BLaER1 (cell line): ENCODE data around the gene GOLGA6L6.
"Not testable (repeated sequence)": the region's sequence is repeated elsewhere in the genome, so short reads cannot be mapped to it uniquely, and the experiment has no call there.

Experiments
- H3K27ac ChIP-seq: shearing (Covaris generic); formaldehyde crosslinking; 2 replicates; pipeline ENCODE4 v1.8.1; 2022
- H3K27me3 ChIP-seq: shearing (Covaris generic); formaldehyde crosslinking; 2 replicates; pipeline ENCODE4 v1.8.1; 2022
- H3K36me3 ChIP-seq: shearing (Covaris generic); formaldehyde crosslinking; 2 replicates; pipeline ENCODE4 v1.8.1; 2022
- H3K4me1 ChIP-seq: shearing (Covaris generic); formaldehyde crosslinking; 2 replicates; pipeline ENCODE4 v1.8.1; 2022
- H3K4me2 ChIP-seq: shearing (Covaris generic); formaldehyde crosslinking; 2 replicates; pipeline ENCODE4 v1.8.1; 2022
- H3K4me3 ChIP-seq: shearing (Covaris generic); formaldehyde crosslinking; 2 replicates; pipeline ENCODE4 v1.8.1; 2022
- H3K9ac ChIP-seq: shearing (Covaris generic); formaldehyde crosslinking; 2 replicates; pipeline ENCODE4 v1.8.1; 2022
- H3K9me3 ChIP-seq: shearing (Covaris generic); formaldehyde crosslinking; 2 replicates; pipeline ENCODE4 v1.8.1; 2022
- H4K20me1 ChIP-seq: shearing (Covaris generic); formaldehyde crosslinking; 2 replicates; pipeline ENCODE4 v1.8.1; 2022

Gene GOLGA6L6

GRCh38 chr15:20489320-20489719 is 52.3 kb downstream of the GOLGA6L6 start:
- H3K4me2 ChIP-seq, H3K27me3 ChIP-seq: not testable (repeated sequence)

More at GRCh38 chr15:20489320-20489719, 52.3 kb downstream of the GOLGA6L6 start:
- not testable (repeated sequence) for H3K9me3 ChIP-seq, H3K4me3 ChIP-seq, H3K9ac ChIP-seq, H3K36me3 ChIP-seq, H3K4me1 ChIP-seq, H4K20me1 ChIP-seq, H3K27ac ChIP-seq
